GM11168 (cell line): ENCODE data around the gene SEC24A.
"Not testable (repeated sequence)": the region's sequence is repeated elsewhere in the genome, so short reads cannot be mapped to it uniquely, and the experiment has no call there.

Experiments used
- in situ Hi-C: fragments of 300-500 bp; cut with MboI; formaldehyde crosslinking; loops from one replicate; pipeline ENCODE4 v1.12.0; 2022; ENCODE audit warnings: low sequenced_read_pairs; ENCODE audit not compliant: unreplicated experiment

Gene SEC24A

DNA sequence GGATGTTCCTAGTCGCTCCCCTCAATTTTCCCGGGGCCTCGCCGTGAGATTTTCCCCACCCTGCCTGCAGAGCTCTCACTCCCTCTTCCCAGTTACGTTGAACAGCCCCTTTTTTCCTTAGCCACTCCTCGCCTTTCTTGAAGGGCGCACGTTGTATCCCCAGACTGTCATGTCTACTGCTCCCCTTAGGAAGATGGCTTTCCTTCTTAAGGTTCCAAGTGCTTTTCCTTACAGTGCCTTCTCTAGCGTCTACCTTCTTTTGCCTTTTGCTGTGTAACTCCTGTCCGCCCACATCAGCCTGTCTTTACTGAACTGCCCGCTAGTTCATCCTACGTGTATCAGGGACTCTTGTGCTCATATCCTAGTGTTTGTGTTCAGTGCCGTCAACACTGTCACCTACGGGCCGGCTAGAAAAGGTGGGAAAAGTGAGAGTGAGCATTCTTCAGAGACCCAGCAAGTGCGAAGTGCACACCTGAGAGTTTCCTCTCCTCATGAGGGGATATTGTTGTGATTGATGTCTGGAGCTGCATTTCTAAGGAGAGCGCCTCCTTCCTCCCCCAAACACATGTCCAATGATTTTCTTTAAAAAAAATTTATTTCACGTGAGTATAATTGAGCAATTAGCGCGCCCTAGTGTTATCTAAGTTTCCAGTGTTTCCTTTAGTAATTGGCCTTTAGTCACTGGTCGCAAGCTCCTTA is 90.5 kb downstream of the SEC24A start:
- in situ Hi-C loops: no loop called here

DNA sequence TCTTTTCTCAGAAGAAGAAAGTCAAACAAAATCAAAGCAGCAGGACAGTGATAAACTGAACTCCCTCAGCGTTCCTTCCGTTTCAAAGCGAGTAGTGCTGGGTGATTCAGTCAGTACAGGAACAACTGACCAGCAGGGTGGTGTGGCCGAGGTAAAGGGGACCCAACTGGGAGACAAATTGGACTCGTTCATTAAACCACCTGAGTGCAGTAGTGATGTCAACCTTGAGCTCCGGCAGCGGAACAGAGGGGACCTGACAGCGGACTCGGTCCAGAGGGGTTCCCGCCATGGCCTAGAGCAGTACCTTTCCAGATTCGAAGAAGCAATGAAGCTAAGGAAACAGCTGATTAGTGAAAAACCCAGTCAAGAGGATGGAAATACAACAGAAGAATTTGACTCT is 92.5 kb downstream of the SEC24A start:
- in situ Hi-C loops: loop anchor here (10.0 kb wide), 1 partner anchor 164 kb away; the partner anchor contains the start of gene PCBD2

DNA sequence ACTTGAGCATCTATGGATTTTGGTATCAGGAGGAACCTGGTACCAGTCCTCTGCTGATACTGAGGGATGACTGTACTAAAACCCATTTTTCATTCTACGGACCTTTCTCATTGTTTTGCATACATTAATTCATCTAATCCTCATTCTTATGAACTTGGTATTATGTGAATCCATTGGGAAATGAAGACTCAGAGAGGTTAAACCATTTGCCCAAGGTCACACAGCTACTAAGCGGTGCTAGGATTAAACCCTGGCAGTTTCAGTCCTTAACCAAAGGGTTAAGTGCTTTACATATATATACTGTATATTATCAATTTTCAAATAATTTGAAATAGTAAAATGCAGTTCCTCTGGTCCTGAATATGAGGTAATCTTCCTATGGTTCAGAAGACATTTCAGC is 93.5 kb downstream of the SEC24A start:
- in situ Hi-C loops: loop anchor here (10.0 kb wide), 1 partner anchor 163 kb away; the partner anchor contains the start of gene PCBD2

DNA sequence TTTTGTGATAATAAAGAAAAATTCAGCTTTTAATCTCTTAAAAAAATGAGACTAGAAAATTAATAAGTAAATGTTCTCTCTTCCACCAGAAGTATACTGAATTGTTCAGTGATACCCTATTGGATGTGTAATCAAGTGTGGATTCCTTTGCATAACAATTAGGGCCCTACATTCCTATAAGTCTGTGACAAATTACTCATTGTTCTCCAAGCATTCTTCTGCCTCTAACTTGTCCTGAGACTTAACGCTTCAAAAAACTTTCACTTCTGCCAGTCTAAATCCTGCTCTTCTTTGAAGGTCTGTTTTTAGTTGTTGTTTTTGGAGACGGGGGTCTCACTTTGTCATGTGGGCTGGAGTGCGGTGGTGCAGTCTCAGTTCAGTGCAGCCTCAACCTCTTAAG is 100.8 kb downstream of the SEC24A start:
- in situ Hi-C loops: loop anchor here (10.0 kb wide), 1 partner anchor 155 kb away; the partner anchor contains the start of gene PCBD2

DNA sequence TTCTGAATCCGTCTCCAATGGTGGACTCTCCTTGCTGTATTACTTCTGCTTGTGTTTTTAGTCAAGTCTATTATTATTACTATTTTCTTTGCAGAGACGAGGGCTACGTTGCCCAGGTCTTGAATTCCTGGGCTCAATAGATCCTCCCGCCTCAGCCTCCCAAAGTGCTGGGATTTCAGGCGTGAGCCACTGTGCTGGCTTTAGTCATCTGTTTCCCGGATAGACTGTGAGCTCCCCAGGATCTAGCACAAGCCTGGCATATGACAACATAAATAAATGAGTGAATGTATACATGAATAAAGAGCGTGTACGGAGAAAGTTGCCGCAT is 109.6 kb downstream of the SEC24A start:
- in situ Hi-C loops: no loop called here

DNA sequence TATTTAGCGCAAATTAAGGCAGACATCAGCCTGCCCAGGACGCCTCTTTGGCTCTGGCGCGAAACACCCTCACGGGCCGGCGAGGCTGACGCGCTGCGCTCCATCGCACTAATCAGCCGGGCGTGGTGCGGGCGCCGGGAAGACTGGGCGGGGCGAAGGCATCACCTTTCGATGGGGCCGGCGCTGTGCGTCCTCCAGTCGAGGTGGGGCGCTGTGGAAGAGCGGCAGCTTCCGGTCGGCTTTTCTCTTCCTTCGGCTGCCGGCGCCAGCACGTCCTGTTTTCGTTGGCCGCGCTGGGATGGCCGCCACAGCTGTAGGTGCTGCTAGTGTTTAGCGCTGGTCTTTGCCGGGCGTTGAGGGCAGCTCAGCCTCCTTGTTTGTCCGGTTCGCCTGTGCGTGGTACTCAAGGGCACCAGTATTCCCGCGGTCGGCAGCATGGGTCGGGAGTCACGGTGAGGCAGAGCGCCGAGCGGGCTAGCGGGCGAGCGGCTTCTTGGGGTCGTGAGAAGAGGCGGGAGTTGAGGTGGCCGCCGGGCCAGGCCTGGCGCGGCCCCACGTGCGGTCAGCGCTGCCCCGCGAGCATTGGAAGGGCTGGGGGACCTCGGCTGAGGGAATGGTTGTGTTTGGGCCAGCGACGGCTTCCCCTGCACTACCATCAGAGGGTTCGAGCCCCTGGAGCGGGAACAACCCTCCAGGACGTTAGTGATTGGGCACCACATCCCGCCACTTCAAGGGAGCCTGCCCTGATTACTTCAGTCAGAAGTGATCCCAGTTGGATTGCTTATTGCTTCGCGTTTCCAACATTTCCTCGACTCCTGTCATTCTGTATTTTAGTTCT is 110.1 kb downstream of the SEC24A start, which contains the start of gene DDX46:
Gene DDX46 (plus strand): TSS at position 276 of the 838 bp plus-strand sequence. CDS start 160 bp downstream, at position 436.
- in situ Hi-C loops: no loop called here

DNA sequence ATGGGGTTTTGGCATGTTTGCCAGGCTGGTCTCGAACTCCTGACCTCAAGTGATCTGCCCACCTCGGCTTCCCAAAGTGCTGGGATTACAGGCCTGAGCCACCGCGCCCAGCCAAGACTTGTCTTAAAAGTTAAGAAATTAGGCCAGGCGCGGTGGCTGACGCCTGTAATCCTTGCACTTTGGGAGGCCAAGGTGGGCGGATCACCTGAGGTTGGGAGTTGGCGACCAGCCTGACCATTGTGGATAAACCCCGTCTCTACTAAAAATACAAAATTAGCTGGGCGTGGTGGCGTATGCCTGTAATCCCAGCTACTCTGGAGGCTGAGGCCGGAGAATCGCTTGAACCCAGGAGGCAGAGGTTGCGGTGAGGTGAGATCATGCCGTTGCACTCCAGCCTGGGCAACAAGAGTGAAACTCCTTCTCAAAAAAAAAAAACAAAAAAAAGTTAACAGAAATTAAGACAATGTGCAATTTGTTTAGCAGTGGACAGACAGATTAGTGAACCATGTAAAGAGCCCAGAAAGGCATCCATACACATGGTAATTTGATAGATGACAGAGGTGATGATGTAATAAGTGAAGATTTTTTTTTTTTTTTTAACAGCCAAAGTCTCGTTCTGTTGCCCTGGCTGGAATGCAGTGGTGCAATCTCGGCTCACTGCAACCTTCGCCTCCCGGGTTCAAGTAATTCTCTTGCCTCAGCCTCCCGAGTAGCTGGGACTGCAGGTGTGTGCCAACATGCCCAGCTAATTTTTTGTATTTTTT is 119.1 kb downstream of the SEC24A start:
- in situ Hi-C loops: not testable (repeated sequence)

DNA sequence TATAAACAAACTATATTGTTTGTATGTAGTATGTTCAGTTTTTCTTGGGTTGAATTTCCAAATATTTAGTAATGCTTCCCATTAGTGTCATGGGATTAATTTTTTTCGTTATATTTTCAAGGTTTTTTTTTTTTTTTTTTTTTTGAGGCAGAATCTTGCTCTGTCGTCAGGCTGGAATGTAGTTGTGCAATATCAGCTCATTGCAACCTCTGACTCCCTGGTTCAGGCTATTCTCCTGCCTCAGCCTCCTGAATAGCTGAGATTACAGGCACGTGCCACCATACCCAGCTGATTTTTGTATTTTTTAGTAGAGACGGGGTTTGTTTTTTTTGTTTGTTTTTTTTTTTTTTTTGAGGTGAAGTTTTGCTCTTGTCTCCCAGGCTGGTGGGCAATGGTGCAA is 120.6 kb downstream of the SEC24A start:
- in situ Hi-C loops: no loop called here

DNA sequence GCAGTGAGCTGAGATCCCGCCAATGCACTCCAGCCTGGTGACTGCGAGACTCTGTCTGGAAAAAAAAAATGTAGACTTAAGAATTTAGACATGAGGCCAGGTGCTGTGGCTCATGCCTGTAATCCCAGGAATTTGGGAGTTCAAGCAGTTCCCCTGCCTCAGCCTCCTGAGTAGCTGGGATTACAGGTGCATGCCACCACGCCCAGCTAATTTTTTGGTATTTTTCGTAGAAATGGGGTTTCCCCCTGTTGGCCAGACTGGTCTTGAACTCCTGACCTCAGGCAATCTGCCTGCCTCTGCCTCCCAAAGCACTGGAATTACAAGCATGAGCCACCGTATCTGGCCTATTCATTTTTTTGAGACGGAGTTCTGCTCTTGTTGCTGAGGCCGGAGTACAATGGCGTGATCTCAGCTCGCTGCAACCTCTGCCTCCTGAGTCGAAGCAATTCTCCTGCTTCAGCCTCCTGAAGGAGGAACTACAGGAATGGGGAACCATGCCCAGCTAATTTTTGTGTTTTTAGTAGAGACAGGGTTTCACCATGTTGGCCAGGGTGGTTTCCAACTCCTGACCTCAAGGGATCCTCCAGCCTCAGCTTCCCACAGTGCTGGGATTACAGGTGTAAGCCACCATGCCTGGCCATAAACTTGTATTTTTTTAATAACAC is 124.0 kb downstream of the SEC24A start:
- in situ Hi-C loops: no loop called here

DNA sequence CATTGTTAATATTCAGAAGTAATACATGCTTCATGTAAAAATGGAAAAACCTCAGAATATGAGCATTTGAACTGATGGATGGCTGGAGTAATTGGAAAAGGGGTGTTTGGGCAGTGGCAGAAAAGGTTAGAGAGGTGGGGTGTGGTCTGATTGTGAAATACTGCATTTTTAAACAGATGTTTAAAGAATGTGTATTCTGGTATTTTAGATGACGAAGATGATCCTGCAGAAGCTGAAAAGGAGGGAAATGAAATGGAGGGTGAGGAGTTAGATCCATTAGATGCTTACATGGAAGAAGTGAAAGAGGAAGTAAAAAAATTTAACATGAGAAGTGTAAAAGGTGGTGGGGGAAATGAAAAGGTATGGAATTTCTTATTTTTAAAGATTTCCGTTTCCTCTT is 128.8 kb downstream of the SEC24A start:
- in situ Hi-C loops: no loop called here
